HFF-Myc (cell line): ENCODE results near the gene RPL27.
A peak's percentile ranks its signal among the peaks of the same experiment; 100 is the strongest.
"Not testable (repeated sequence)": the region's sequence is repeated elsewhere in the genome, so short reads cannot be mapped to it uniquely, and the experiment has no call there.

Source experiments
- DNase-seq: peaks from one replicate; pipeline ENCODE4 v3.0.0-alpha.2; 2011; ENCODE audit warnings: low read depth; ENCODE audit errors: extremely low read depth
- H3K4me3 ChIP-seq: replicated peaks from 2 replicates; pipeline ENCODE4 v1.5.1; 2011; ENCODE audit warnings: low read depth, mild to moderate bottlenecking, control low read depth, low read length
- TF ChIP-seq, protein P1 (sequence below): IDR thresholded peaks from 2 replicates; pipeline ENCODE4 v1.5.1; 2012; ENCODE audit warnings: mild to moderate bottlenecking, low read depth, low read length, control low read depth; ENCODE audit errors: missing control alignments

RPL27 gene

GRCh38 chr17:42999003-42999525 lies 845 bp downstream of the RPL27 start:
- no peak for DNase-seq
- TF ChIP-seq, protein P1, sequence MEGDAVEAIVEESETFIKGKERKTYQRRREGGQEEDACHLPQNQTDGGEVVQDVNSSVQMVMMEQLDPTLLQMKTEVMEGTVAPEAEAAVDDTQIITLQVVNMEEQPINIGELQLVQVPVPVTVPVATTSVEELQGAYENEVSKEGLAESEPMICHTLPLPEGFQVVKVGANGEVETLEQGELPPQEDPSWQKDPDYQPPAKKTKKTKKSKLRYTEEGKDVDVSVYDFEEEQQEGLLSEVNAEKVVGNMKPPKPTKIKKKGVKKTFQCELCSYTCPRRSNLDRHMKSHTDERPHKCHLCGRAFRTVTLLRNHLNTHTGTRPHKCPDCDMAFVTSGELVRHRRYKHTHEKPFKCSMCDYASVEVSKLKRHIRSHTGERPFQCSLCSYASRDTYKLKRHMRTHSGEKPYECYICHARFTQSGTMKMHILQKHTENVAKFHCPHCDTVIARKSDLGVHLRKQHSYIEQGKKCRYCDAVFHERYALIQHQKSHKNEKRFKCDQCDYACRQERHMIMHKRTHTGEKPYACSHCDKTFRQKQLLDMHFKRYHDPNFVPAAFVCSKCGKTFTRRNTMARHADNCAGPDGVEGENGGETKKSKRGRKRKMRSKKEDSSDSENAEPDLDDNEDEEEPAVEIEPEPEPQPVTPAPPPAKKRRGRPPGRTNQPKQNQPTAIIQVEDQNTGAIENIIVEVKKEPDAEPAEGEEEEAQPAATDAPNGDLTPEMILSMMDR, result no peak

DNA sequence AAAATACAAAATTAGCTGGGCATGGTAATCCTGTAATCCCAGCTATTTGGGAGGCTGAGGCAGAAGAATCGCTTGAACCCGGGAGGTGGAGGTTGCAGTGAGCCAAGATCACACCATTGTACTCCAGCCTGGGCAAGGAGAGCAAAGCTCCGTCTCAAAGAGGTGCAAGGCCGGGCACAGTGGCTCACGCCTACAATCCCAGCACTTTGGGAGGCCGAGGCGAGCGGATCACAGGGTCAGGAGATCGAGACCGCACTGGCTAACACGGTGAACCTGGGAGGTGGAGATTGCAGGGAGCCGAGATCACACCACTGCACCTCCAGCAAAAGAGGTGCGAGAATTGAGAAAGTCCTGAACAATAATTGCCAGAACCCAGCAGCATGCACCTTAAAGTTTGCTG lies 2.7 kb downstream of the RPL27 start:
- DNase-seq, result not testable (repeated sequence)
- peak overlapping the region; percentile 100 for H3K4me3 ChIP-seq

More at GRCh38 chr17:42999003-42999525, 845 bp downstream of the RPL27 start:
- peak overlapping the region; percentile 100 for H3K4me3 ChIP-seq

- TF ChIP-seq, protein P1, result no peak
- DNase-seq, result no peak
- no peak overlapping the region for H3K4me3 ChIP-seq
Measured at GRCh38 chr17:43003542-43004172, 5.4 kb downstream of the RPL27 start.

DNA sequence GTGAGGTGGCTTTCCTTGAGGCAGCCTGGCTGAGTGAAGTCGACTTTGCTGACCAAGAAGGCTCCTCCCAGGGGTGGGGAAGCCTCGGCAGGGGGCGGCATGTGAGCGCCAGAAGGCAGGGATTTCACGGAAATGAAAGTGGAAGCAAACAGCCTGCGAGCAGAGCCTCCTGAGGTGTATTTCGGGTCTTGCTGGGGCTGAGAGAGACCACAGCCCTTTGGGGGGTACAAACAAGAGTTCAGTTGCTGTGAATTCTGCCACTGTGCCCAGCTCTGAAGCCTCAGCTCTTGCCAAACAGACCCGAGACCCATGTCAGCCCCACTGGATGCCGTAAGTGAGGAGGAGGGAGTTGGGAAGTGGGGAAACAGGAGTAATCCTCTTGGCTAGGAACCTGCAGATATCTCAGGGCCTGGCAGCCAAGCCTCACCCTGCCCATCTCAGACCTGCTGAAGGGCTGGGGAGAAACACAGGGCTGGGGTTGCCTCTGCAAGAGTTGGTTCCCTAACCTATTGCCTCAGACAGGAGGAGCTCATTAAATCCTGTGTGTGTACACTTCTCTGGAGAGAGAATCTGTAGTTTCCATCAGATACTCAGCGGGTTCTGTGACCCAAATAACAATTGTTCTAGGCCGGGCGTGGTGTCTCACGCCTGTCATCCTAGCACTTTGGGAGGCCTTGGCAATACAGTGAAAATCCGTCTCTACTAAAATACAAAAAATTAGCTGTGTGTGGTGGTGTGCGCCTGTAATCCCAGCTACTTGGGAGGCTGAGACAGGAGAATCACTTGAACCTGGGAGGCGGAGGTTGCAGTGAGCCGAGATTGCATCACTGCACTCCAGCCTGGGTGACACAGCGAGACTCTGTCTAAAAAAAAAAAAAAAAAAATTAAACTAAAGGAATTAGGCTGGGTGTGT lies 8.7 kb downstream of the RPL27 start, which contains the start of gene IFI35:
Gene IFI35, plus strand, starts transcription at position 146 of the 913 bp plus-strand sequence. Its CDS starts 164 bp downstream, at position 310.
- H3K4me3 ChIP-seq, result peak within 1 kb of the TSS; percentile 46
- TF ChIP-seq, protein P1, result peak; percentile 28
- DNase-seq, result peak; percentile 65

DNA sequence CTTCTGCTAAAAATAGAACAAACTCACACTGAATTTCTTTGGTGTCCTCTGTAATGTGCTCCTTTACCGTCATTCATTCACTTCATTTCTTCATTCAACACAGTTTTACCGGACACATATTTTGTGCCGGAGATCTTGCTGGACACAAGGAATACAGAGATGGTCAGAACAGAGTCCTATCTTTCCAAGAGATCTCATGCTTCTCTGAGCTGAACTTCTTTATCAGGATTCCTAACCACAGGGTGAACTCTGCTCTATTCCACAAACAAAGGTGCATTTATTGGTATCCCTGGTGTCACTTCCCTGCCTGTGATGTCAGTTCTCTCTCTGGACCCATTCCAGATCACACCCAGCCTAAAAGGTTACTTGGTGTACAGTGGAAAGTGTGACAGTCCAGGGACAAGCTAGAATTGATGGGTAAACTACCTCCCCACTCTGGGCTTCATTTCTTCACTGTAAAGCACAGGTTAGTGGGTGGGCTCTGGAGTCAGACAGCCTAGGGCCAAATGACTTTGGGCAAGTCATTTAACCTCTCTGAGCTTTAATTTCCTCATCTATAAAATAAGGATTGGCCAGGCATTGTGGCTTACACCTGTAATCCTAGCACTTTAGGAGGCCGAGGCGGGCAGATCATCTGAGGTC lies 12.6 kb downstream of the RPL27 start:
- no peak overlapping the region for H3K4me3 ChIP-seq
- no peak for DNase-seq
- TF ChIP-seq, protein P1, result no peak

DNA sequence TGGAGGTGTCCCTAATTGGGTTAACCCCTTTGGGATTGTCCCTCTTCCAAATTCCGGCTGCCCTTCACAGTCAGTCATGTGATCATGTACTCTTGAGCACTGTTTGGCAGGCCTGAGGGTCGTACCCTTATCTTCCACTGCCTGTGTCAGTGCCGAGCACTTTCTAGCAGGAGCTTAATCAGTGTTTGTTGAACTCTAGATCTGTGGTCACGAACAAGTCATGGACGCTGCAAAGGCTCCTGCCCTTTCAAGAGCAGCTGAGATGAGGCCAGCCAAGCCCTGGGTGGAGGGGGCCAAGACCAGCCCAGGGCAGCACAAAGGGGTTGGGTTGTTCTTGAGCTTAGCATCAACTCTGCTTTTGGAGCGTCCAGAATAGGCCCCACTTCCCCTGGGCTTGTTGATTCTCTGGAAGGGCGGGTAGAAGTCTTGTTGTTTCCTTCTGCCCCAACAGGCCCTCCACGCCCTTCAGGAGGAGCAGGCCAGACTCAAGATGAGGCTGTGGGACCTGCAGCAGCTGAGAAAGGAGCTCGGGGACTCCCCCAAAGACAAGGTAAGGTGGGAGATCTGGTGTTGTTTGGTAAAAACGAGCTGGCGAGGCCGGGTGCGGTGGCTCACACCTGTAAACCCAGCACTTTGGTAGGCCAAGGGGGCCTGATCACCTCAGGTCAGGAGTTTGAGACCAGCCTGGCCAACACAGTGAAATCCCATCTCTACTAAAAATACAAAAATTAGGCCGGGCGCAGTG lies 13.7 kb downstream of the RPL27 start:
- DNase-seq, result no peak
- no peak overlapping the region for H3K4me3 ChIP-seq
- TF ChIP-seq, protein P1, result no peak
